Stimulated activated CD8-positive, alpha-beta memory T cell treated with anti-CD3 and anti-CD28 coated beads, Interleukin-12 subunit alpha, Interleukin-12 subunit beta, amount 100 ng/mL, for 1 hour (primary cell): ENCODE measurements around the gene IFITM5.
A peak's percentile ranks its signal among the peaks of the same experiment; 100 is the strongest.
"Not testable (repeated sequence)": the region's sequence is repeated elsewhere in the genome, so short reads cannot be mapped to it uniquely, and the experiment has no call there.

Experiments
- DNase-seq: peaks from one replicate; pipeline ENCODE4 v3.0.0-alpha.2; 2020; ENCODE audit warnings: low read depth

IFITM5 gene

DNA sequence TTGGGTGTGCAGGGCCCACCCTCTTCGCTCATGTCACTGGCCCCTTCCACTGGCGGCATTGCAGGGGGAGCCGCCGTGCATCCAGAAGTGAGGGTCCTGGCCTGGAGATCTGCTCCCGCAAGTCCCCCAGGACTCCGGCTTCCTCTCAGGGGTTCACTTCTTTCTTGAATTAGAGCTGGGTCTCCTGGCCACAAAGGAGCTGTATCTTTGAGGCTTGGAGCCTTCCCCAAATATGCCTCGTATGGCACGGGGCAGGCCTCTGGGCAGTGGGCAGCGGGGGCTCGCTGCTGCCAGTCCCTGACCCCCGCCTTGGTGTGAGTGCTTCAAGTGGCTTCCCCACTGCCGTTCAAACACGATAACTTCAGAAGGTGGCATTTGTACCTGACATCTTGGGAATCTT is 28.7 kb upstream of the IFITM5 start:
- DNase-seq = no peak

DNA sequence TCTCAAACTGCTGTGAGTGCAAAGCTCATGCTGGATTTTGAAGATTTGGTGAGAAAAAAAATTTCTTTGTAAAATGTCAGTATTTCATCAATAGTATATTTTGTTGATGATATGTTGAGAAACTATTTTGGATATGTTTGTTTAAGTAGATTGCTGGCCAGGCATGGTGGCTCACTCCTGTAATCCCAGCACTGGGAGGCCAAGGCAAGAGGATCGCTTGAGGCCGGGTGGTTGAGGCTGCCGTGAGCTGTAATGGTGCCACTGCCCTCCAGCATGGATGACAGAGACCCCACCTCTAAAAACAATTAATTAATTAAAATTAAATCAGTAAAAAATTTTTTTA is 28.2 kb upstream of the IFITM5 start:
- no peak for DNase-seq

DNA sequence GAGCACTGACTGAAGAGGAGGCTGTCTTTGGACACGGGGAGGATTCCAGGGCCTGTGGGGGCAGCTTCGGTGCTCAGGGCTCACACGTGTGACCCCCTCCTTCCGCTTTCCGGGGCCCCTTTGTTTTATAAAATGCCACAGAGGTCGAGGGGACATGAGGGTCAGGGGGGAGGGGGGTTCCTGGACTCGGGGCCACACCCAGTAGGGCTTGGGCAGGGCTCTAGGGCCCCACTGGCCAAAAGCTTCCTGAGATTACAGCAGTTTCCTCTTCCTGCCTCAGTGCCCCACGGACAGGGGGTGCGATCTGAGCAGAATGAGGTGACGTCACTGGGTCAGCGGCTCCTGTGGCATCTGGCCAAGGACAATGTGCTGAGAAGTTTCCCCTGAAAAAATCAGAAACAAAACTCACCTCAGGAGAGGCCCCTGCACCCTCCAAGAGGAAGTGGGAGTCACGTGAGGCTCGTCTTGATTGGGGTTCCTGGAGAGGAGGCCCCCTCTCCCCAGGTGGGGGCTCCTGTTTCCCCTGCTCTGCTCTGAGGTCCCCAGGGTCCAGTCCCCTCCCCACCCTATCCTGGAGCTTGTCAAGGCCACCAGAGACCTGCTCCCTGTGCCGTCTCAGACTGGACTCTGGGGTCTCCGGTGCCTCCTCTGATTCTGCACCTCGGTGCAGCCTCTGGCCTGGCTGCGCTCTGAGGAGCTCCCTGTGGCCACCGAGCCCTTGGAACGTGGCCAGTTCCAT is 27.7 kb upstream of the IFITM5 start:
- DNase-seq = peak; percentile 44

DNA sequence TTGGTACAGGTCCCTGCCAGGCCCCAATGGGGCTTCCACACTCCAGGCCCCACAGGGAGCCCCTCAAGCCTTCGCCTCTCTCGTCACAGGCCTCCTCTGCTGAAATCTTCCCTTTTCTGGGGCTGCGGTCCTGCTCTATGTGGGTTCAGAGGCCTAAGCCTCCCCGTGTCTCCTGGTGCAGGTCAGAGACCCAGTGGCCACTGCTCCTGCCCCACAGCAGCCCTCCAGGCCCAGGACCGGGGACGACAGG is 27.2 kb upstream of the IFITM5 start:
- no peak for DNase-seq

DNA sequence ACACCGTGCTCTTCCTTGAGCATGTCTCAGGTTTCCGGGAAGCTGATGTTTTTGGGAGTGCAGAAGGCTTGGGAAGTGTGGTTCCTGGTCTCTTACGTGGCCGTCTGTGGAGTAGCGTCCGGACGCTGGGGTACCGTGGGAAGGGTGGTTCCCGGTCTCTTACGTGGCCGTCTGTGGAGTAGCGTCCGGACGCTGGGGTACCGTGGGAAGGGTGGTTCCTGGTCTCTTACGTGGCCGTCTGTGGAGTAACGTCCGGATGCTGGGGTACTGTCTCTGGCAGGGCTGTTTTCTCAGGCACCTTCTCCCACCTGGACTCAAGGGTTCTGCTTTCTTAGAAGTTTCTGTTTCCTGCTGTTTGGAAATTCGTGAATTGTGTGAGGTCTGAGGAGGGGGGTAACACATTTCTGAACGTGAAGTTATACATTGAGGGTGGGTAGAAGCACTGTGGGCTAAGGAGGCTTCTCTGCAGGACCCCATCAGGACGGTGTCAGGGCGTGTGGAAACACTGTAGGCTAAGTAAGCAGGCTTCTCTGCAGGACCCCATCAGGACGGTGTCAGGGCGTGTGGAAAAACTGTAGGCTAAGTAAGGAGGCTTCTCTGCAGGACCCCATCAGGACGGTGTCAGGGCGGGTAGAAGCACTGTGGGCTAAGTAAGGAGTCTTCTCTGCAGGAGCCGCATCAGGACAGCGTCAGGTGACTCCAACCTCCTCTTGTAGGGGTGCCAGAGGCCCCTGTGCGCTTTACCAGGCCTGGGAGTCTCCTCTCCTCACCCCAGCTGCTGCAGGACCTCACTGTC is 26.7 kb upstream of the IFITM5 start:
- DNase-seq = no peak

DNA sequence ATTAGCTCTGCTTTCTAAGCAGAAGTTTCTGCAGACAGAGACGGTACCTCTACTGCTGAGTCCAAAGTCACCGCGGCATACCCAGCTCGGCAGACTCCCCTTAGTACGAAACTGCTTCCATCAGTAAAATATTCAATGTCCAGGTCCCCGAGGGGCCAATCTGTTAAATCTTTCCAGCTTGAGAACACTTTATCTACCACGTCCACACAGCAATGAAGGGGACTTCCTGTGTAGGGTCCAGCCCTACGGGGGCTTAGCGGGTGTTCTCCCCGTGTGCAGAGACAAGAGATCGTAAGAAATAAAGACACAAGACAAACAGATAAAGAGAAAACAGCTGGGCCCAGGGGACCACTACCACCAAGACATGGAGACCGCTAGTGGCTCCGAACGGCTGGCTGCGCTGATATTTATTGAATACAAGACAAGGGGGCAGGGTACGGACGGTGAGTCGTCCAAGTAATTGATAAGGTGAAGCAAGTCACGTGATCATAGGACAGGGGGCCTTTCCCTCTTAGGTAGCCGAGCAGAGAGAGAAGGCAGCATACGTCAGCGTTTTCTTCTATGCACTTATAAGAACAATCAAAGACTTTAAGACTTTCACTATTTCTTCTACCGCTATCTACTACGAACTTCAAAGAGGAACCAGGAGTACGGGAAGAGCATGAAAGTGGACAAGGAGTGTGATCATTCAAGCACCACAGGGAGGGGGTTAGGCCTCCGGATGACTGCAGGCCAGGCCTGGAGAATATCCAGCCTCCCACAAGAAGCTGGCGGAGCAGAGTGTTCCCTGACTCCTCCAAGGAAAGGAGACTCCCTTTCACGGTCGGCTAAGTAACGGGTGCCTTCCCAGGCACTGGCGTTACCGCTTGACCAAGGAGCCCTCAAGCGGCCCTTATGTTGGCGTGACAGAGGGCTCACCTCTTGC is 25.5 kb upstream of the IFITM5 start:
- DNase-seq = not testable (repeated sequence)

DNA sequence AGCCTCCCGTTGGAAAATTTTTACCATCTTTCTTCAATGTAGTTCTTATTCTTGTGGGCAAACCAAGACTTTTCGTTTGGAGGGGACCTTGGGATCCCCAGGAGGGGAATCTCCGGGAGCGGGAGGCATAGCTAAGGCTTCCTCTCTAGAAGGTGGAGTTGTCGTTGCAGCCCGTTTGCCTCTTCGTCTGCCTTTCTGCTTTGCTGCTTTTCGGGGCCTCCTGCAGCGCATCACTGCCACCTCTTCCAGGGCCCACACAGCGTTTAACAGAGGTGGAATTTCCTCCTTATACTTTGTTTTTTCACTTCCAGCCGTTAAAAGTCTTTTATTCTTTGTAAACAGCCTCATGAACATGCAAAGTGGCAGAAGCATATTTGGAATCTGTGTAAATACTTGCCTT is 24.8 kb upstream of the IFITM5 start:
- no peak for DNase-seq

DNA sequence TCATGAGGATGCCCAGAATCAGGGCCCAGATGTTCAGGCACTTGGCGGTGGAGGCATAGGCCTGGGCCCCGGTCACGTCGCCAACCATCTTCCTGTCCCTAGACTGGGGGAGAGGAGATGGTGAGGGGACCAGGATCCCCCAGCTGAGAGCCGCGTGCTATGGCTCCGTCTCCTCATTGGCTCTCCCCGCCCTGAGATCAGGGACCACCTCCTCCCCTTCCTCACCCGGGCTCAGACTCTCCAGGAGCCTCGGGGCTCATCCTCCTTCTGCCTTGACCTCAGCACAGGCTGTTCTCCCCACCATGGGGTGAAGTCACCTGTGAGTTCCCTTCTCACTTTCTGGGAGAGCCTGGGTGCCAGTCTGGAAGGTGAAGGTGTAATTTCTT is 20.6 kb upstream of the IFITM5 start:
- not testable (repeated sequence) for DNase-seq

DNA sequence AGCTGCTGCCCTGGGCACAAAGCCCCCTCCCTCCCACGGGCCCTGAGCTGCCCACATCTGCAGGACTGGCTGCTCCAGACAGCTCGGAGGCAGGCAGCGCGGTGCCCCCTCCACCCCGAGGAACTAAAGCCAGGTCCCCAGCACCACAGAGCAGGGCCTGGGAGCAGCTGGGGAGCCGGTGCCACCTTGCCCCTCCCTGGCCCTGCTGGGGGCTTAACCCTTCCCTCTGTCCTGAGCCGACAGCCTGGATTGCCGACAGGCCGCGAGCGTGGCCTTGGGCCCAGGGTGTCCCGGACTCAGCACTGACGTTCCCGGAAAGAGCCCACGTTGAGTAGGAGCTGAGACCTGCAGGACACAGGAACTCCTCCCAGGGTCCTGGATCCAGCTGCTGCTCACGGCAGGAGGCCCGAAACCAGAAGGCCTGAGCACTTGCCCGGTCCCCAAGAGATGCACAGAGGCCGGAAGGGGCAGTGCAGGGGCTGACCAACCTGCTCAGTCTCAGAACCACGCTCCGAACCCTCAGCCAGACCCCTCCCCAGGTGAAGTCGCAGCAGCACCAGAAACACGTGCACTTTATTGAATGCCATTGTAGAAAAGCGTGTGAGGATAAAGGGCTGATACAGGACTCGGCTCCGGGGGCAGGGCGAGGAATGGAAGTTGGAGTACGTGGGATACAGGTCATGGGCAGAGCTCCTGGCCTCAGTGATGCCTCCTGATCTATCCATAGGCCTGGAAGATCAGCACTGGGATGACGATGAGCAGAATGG is 20.0 kb upstream of the IFITM5 start:
- not testable (repeated sequence) for DNase-seq

DNA sequence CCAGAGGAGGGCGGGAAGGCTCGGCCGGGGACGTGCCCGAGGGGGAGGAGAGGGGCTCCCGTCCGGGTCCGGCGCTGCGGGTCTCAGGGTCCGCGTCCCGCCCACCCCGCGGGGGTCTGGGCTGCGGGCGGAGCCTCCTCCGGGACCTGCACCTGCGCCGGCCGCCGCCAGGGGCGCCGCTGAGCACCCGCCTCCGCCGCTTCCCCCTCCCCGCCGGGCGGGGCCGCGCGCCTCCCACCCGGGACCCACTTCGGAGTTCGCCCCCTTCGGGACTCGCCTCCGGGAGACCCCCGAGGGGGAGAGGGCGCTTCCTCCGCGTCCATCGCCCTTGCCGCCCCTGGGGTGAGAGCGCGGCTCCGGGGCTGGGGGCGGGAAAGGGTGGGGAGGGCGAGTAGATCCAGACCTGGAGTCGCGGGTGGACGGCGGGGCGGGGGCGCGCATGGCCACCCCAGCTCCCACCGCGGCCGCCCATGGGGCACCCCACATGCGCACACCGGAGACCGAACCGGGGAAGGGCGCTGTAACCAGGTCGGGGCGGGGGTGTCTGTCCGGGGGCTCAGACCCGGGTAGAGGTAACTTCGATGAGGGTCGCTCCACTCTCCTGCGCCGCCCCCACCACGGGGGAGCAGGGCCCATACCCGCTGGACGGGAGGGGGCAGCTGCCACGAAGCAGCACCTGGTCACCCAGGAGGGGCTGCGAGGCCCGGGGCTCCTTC is 19.2 kb upstream of the IFITM5 start:
- DNase-seq = not testable (repeated sequence)

DNA sequence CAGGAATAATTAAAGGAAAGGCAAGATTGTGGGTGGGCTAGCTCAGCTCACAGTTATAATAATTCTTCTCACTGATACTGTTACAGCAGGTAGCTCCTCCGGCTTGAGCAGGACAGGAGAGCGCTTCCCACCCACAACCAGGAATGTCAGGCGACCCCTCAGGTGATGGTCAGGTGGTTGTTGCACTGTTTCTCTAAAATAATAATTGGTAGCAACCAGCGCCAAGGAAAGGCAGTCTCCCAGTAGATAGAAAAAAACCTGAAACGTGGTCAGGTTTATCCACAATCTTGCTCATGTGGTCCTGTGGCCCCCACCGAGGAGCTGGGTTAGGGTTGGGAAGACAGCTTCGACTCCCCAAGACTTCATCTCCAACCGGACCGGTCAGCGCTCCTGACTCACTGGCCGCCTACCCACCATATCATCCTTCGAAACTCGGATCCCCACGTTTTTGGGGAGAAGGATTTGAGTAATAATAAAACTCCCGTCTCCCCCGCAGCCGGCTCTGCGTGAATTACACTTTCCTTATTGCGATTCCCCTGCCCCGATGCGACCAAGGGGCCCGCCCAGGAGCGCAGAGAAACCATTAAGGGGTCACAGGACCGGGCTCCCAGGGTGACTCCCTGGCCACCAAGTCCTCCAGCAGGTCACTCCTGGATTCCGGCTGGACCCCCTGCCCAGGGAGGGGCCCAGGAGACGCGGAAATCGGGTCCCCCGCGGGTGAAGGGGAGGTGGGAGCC is 18.5 kb upstream of the IFITM5 start:
- not testable (repeated sequence) for DNase-seq

DNA sequence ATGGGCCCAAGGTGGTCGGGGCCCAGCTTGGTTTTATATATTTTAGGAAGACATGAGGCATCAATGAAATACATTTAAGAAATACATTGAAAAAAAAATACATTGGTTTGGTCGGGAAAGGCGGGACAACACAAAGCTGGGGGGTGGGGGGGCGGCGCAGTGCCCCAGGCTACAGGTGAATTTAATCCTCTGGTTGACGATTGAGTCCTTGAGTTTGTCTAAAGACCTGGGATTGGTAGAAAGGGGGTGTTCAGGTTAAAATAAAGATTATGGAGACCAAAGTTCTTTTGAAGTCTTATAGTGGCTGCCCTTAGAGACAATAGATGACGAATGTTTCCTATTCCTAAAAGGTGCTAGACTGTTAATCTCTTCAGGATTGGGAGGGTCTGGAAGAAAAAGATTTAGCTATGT is 17.6 kb upstream of the IFITM5 start:
- DNase-seq = no peak

DNA sequence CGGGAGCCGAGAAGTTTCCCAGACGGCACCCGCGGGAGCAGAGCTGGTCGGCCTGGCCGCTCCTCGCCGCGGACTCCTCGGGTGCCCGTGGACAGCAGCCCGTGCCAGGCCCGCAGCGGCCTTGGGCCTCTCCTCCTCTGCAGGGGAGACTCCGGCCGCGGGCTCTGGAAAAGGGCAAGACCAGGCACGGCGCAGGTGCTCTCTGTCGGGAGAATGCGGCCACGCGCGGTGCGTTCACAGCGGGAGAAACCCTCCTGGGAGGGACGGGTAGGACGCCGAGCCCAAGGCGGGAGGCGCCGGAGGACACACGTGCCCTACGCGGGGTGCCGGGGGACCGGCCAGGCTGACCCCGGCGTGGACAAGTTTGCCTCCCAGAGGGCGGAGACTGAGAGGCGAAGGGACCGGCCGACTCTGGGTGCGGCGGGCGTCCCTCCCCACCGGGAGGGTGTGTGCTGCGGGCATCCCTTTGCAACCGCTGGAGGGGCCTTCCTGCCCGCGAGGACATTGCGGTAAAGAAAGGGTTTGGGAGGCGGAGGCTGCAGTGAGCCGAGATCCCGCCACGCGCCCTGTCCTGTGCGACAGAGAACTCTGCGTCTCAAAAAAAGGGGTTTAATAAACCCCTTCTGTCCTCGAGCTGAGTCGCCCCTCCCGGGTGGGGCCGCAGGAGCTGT is 16.8 kb upstream of the IFITM5 start:
- DNase-seq = no peak

DNA sequence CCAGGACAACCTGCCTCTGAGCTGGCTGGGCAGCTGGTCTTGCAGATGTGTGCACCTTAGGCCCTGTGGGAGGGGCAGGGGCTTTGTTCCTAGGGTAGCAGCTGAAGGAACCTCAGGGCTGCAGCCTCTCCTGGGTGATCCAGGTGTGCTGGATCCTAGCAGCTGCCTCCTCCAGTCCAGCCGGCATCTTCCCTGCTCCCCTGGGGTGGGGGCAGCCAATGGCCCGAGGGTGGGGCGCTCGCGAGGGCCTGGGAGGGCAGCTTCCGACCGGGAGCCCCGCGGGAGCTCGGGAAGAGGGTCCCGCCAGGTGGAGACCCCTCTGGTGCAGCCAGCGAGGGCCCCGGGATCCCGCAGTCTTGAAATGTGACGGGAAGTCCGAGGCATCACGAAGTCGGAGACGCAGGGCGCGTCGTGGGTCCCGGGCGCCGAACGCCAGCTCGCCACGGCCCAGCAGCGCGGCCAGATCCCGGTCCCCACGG is 16.2 kb upstream of the IFITM5 start:
- DNase-seq = no peak

DNA sequence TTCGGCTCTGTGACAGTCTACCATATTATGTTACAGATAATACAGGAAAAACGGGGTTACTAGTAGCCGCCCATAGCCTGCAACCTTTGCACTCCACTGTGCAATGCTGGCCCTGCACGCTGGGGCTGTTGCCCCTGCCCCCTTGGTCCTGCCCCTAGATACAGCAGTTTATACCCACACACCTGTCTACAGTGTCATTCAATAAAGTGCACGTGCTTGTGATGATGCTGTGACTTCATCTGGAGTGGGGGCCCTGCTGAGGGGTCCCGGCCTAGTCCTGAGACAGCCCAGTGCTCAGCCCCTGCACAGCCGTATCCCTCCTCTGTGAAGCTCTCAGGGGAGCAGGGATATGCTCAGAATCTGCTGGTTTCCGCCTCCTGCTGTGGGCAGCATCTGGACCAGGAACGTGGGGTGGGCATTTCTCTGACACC is 15.7 kb upstream of the IFITM5 start:
- no peak for DNase-seq

DNA sequence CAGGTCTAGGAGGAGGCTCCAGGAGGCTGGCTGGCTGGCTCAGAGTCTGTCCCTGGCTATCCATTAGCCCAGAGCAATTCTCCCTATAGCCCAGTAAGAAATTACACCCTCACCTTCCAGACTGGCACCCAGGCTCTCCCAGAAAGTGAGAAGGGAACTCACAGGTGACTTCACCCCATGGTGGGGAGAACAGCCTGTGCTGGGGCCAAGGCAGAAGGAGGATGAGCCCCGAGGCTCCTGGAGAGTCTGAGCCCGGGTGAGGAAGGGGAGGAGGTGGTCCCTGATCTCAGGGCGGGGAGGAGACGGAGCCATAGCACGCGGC is 15.2 kb upstream of the IFITM5 start:
- not testable (repeated sequence) for DNase-seq

DNA sequence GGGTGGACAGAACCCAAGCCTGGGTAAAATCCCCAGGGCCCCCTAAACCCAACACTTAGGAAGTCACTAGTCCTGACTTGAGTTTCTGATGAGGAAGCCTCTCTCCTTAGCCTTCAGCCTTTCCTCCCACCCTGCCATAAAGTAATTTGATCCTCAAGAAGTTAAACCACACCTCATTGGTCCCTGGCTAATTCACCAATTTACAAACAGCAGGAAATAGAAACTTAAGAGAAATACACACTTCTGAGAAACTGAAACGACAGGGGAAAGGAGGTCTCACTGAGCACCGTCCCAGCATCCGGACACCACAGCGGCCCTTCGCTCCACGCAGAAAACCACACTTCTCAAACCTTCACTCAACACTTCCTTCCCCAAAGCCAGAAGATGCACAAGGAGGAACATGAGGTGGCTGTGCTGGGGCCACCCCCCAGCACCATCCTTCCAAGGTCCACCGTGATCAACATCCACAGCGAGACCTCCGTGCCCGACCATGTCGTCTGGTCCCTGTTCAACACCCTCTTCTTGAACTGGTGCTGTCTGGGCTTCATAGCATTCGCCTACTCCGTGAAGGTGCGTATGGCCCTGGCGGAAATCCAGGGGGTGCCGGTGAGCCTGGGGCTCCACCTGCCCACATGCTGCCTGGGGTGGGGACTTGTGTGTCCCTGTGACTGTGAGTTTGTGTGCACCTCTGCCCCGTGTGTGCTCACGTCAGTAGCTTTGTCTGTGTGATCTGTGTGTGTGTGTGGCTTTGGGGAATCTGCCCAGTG is 14.6 kb upstream of the IFITM5 start, which contains the start of gene IFITM1:
Gene IFITM1, plus strand, starts transcription at position 254 of the 767 bp plus-strand sequence. Its CDS starts 131 bp downstream, at position 385.
- no peak for DNase-seq

DNA sequence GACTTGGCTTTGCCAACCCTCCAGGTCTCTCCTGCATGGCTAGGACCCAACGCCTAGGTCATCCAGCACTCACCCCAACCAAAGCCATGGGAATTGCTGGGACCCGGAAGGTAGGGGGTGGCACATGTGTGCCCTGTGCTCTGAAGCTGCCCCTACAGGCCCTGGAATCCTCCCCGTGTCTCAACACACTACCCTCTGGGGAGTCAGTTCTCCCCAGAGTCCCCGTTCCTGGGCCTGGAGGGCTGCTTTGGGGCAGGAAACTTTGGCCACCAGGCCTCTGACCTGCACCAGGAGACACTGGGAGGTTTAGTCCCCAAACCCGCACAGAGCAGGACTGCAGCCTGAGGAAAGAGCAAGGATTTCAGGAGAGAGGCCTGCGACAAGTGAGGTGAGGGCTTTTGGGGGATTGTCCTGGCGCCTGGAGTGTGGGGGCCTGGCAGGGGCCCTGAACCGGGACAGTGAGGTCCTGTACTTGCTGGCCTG is 14.0 kb upstream of the IFITM5 start:
- DNase-seq = no peak
